OCI-LY1 (cell line): ENCODE results near the gene DPP6.

Experiments used
- EZH2 ChIP-seq: fragments of 200-600 bp; sonication (generic), shearing (Covaris generic); IDR thresholded peaks from 2 replicates; pipeline ENCODE4 v1.8.0; 2017; ENCODE audit warnings: borderline replicate concordance, mixed run types, mild to moderate bottlenecking, antibody characterized with exemption, low read length, moderate library complexity, mixed read lengths
- TF ChIP-seq, protein P1 (sequence below): fragments of 200-600 bp; sonication (generic), shearing (Covaris generic); IDR thresholded peaks from 2 replicates; pipeline ENCODE4 v1.5.1; 2017; ENCODE audit warnings: mild to moderate bottlenecking, antibody characterized with exemption, low read length, moderate library complexity, mixed read lengths

DNA sequence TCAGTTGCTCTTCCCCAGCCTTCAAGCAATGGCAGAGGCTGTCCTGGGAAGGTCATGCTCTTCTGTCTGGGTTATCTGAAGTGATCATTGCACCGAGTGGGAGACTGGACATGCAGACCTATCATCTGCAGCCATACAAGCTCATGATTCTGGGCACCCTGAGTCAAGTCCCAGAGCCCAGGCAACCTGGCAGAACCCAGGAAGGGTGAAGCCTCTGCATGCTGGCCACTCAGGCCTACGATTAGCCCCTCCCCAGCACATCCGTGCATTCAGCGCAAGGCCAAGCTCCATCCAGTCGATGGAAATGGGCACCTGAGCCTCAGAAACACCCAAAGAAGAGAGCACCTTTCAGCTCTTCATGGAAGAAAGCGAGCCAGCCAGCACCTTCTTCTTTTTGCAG, 688.9 kb downstream of the DPP6 start:
- no peak for TF ChIP-seq EZH2
- TF ChIP-seq, protein P1, sequence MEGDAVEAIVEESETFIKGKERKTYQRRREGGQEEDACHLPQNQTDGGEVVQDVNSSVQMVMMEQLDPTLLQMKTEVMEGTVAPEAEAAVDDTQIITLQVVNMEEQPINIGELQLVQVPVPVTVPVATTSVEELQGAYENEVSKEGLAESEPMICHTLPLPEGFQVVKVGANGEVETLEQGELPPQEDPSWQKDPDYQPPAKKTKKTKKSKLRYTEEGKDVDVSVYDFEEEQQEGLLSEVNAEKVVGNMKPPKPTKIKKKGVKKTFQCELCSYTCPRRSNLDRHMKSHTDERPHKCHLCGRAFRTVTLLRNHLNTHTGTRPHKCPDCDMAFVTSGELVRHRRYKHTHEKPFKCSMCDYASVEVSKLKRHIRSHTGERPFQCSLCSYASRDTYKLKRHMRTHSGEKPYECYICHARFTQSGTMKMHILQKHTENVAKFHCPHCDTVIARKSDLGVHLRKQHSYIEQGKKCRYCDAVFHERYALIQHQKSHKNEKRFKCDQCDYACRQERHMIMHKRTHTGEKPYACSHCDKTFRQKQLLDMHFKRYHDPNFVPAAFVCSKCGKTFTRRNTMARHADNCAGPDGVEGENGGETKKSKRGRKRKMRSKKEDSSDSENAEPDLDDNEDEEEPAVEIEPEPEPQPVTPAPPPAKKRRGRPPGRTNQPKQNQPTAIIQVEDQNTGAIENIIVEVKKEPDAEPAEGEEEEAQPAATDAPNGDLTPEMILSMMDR = no peak
